SK-N-SH treated with all-trans-retinoic acid at 6 μM for 48 hours (cell line): ENCODE measurements around the gene TNS3.

Experiments used
- CREB5 ChIP-seq: fragments of 250-450 bp; sonication (Bioruptor Pico); IDR thresholded peaks from 2 replicates; pipeline ENCODE4 v1.5.1; 2020; ENCODE audit warnings: low read depth, mild to moderate bottlenecking, moderate library complexity
- PPARA ChIP-seq: fragments of 250-450 bp; sonication (Bioruptor Pico); IDR thresholded peaks from 2 replicates; pipeline ENCODE4 v1.5.0; 2020; ENCODE audit warnings: mild to moderate bottlenecking, borderline replicate concordance
- ZFP3 ChIP-seq: fragments of 250-450 bp; sonication (Bioruptor Pico); IDR thresholded peaks from 2 replicates; pipeline ENCODE4 v1.5.0; 2020; ENCODE audit warnings: mild to moderate bottlenecking, moderate library complexity
- ZFP30 ChIP-seq: fragments of 450-650 bp; formaldehyde crosslinking; IDR thresholded peaks from 2 replicates; pipeline ENCODE4 v1.5.0; 2022; ENCODE audit warnings: mild to moderate bottlenecking, moderate library complexity
- ZNF565 ChIP-seq: fragments of 450-650 bp; formaldehyde crosslinking; conservative IDR thresholded peaks from 2 replicates; pipeline ENCODE4 v1.5.0; 2020; ENCODE audit warnings: low read depth, mild to moderate bottlenecking, moderate library complexity
- TF ChIP-seq, protein P1 (sequence below): fragments of 250-450 bp; sonication (Bioruptor Pico); IDR thresholded peaks from 2 replicates; pipeline ENCODE4 v1.8.0; 2020; ENCODE audit warnings: mild to moderate bottlenecking, moderate library complexity, borderline replicate concordance

DNA sequence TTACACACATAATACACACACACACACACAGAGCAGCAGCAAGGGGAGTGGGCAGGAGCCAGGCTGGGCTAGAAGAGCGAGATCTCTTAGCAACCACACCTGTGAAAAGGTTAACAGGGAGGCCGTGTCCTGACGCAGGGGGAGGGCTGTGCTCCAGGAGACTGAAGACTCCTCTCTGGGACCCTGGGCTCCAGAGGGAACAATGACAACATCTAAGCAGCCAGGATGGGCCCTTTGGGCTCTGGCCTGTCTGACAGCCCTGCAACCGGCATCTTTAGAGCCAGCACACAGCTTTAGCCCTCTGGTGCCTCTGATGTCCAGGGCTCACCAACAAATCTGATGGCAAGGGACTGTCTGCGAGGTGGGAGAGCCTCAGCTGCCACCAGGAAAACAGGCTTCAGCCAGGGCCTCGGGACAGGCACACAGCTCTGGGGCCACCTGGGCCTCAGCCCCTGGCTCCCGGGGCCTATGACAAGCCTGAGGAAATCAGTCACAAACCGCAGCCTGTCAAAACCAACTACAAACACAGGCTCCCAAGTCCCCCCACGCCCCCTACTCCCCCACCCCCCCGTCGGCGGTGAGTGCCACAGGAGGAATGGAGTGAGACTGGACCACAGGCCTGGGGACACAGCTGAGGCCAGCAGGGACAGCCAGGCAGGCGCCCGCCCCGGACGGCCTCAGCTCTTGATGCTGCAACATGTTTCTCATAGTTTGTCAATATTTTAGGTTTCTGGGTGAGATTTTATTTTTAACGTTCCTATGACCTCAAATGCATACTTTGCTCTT, 102.8 kb downstream of the TNS3 start:
- TF ChIP-seq PPARA (CRISPR knock-in tag) (no peak), ZFP30 (no peak), ZFP3 (CRISPR knock-in tag) (no peak), CREB5 (CRISPR knock-in tag) (no peak), ZNF565 (CRISPR knock-in tag) (no peak)
- TF ChIP-seq, protein P1, sequence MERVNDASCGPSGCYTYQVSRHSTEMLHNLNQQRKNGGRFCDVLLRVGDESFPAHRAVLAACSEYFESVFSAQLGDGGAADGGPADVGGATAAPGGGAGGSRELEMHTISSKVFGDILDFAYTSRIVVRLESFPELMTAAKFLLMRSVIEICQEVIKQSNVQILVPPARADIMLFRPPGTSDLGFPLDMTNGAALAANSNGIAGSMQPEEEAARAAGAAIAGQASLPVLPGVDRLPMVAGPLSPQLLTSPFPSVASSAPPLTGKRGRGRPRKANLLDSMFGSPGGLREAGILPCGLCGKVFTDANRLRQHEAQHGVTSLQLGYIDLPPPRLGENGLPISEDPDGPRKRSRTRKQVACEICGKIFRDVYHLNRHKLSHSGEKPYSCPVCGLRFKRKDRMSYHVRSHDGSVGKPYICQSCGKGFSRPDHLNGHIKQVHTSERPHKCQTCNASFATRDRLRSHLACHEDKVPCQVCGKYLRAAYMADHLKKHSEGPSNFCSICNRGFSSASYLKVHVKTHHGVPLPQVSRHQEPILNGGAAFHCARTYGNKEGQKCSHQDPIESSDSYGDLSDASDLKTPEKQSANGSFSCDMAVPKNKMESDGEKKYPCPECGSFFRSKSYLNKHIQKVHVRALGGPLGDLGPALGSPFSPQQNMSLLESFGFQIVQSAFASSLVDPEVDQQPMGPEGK (CRISPR knock-in tag) = no peak
